Psoas muscle (tissue), 8 donors: ENCODE data around the gene STARD3. TPM values are rescaled to one million over a fixed set of nuclear protein-coding genes. Genes with fewer than 3 reads are reported as not detected.

ENCODE experiments used
- ATAC-seq, 4 donors: fragments of 200-7000 bp; cut with Tn5 transposase; one replicate each; pipeline ENCODE4 v1.9.1; 2020; ENCODE audit warnings: moderate library complexity in 3 of 4, mild to moderate bottlenecking in 2 of 4
- DNase-seq, 2 donors: peaks; one replicate each; pipeline ENCODE4 v3.0.0-alpha.2; 2020
- H3K27ac ChIP-seq: fragments of 200-600 bp; one replicate; pipeline ENCODE4 v1.8.0; 2022
- H3K27me3 ChIP-seq, 3 donors: fragments of 200-600 bp in 1 of 3; one replicate each; pipeline versions ENCODE4 v1.6.1 to v1.8.0; 2013 to 2022; ENCODE audit warnings: low read length in 2 of 3, mild to moderate bottlenecking in 2 of 3, moderate library complexity in 1 of 3; ENCODE audit not compliant: insufficient read depth in 3 of 3
- H3K36me3 ChIP-seq, 2 donors: fragments of 200-600 bp in 1 of 2; one replicate each; pipeline versions ENCODE4 v1.6.1 to v1.8.0; 2013 to 2022; ENCODE audit warnings: low read depth in 1 of 2, mild to moderate bottlenecking in 1 of 2, moderate library complexity in 1 of 2; ENCODE audit not compliant: insufficient read depth in 1 of 2
- H3K4me1 ChIP-seq: fragments of 200-600 bp; one replicate; pipeline ENCODE4 v1.8.0; 2022
- H3K4me3 ChIP-seq: fragments of 200-600 bp; one replicate; pipeline ENCODE4 v1.8.0; 2022; ENCODE audit warnings: mild to moderate bottlenecking
- H3K9me3 ChIP-seq: fragments of 200-600 bp; one replicate; pipeline ENCODE4 v1.8.0; 2022
- WGBS, 3 donors: extraction: QIAGEN DNeasy Blood & Tissue Kit; methylation state at CpG; one replicate each; pipeline versions ENCODE4 v1.1.6 to v1.1.7; 2013; 5-methylcytosine and 5-hydroxymethylcytosine counted together
- intact Hi-C, 2 donors: fragments of 100-400 bp; cut with DNase I; formaldehyde crosslinking; loops; one replicate each; pipeline versions ENCODE4 v1.11.0 to v1.14.2; 2022
- polyA plus RNA-seq, 3 donors: library from polyadenylated mRNA; stranded (reverse); fragments of 200-250 nt; gene quantifications; one replicate each; pipeline ENCODE4 v1.2.3, GENCODE V29; 2013
- total RNA-seq, 4 donors: library from RNA; stranded (reverse); fragmentation: NEBNext Ultra II Directional in 2 of 4; extraction: Animal tissue kit (Norgen Biotek cat#: 25700) in 2 of 4; gene quantifications; one replicate each; pipeline versions ENCODE4 v1.2.1 to v1.2.4, GENCODE V29; 2021 to 2023
- TF ChIP-seq, protein P1 (sequence below): fragments of 200-600 bp; IDR thresholded peaks from one replicate; pipeline ENCODE4 v1.8.0; 2022; ENCODE audit warnings: antibody characterized with exemption
- donor health status: healthy with polysubstance abuse.
- donor health status: DM: no; HTN: no; CAD: no; lungs with moderate emphysema.
- donor health status: Bipolar disorder and iron deficiency.
- donor health status: healthy.
- donor health status: DM: yes; HTN: yes; CAD: no.
- donor health status: DM: no; HTN: no; CAD: no.
- donor health status: DM: no; HTN: no; CAD: no.
- donor health status: DM: yes; HTN: yes; CAD: no.

STARD3 gene
- total and polyA plus RNA-seq, 7 donors = 22.5 to 62.8 (median 32.6) TPM

DNA sequence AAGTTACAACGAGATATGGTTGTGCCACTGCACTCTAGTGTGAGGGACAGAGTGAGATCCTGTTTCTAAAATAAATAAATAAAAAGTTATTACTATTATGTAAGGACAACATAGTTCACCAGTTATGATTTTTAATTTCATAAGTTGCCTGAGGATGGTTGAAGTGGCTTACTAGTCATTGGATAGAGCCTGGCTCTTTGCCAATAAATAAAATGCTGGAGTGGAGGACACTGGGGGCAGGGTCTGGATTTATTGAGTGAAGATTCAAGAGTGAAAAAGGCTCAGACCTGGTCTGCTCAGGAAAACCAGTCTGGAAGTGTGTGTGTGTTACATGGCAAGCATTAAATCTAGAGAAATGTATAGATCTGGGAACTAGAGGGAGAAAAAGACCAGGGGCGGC is 2.1 kb downstream of the STARD3 start:
- ATAC-seq (no peak), DNase-seq (no peak)
- no peak overlapping the region for H3K27ac ChIP-seq
- H3K9me3 ChIP-seq = no peaks in the 10 kb centered on the region
- H3K4me1 ChIP-seq = peaks cover 54% of the 10 kb centered on the region
- TF ChIP-seq, protein P1, sequence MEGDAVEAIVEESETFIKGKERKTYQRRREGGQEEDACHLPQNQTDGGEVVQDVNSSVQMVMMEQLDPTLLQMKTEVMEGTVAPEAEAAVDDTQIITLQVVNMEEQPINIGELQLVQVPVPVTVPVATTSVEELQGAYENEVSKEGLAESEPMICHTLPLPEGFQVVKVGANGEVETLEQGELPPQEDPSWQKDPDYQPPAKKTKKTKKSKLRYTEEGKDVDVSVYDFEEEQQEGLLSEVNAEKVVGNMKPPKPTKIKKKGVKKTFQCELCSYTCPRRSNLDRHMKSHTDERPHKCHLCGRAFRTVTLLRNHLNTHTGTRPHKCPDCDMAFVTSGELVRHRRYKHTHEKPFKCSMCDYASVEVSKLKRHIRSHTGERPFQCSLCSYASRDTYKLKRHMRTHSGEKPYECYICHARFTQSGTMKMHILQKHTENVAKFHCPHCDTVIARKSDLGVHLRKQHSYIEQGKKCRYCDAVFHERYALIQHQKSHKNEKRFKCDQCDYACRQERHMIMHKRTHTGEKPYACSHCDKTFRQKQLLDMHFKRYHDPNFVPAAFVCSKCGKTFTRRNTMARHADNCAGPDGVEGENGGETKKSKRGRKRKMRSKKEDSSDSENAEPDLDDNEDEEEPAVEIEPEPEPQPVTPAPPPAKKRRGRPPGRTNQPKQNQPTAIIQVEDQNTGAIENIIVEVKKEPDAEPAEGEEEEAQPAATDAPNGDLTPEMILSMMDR = no peak
- H3K4me3 ChIP-seq = no peak overlapping the region
- no peaks in the 10 kb centered on the region for H3K27me3 ChIP-seq
- H3K36me3 ChIP-seq = no peaks in the 10 kb centered on the region
- intact Hi-C loops = loop anchor here (2.0 to 5.0 kb wide), 2 partner anchors 20 to 33 kb away; no protein-coding TSS in a partner anchor
- 81 to 92% (median 88%) methylated on average over 2 of the region's 2 CpGs for WGBS, 3 donors

DNA sequence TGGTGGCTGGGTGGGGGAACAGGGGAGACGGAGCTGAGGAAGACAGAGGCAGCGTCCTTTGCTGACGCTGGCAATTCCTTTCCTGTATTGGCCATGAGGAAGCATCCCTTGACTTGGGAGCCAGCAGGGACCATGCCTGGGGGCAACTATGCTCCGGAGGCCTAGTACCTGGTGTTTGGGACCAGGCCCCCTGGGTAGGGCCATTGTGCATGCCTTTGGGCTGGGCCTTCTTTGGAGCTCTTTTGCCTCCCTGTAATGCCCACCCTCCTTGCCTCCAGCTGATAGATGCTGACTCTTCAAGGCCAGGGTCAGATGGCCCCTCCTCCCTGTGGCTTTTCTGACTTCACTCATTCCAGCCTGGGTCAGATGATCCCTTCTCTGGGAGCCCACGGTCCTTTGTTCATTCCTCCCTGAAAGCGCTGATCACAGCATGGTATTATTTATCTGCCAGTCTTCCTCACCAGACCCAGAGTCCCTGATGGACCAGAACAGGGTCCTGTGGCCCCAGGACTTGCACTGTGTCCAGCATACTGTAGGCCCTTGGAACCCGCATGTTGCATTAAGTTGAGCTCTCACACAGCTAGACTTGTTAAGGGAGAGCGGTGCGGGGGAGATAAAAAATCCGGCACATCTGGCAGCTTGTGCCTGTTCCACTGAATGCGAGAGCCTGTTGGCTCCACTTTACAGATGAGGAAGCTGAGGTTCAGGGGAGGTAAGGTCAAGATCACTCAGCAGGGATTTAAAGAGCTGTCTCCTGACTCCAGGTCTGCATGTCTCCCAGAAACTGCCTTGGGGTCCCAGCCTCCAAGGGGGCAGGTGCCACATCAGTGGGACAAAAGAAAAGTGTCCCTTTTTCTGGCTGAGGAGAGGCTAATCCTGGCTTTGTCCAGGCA is 2.9 kb downstream of the STARD3 start:
- no peak for DNase-seq
- intact Hi-C loops = loop anchor here (2.0 to 5.0 kb wide), 2 partner anchors 19 to 32 kb away; no protein-coding TSS in a partner anchor
- ATAC-seq = no peak
- Histone ChIP-seq H3K4me3 (no peak overlapping the region), H3K4me1 (peaks cover 54% of the 10 kb centered on the region), H3K27ac (no peak overlapping the region), H3K27me3 (no peaks in the 10 kb centered on the region), H3K9me3 (no peaks in the 10 kb centered on the region), H3K36me3 (no peaks in the 10 kb centered on the region)
- WGBS, 3 donors = 84 to 86% (median 85%) methylated on average over 11 of the region's 11 CpGs
- TF ChIP-seq, protein P1 = no peak

DNA sequence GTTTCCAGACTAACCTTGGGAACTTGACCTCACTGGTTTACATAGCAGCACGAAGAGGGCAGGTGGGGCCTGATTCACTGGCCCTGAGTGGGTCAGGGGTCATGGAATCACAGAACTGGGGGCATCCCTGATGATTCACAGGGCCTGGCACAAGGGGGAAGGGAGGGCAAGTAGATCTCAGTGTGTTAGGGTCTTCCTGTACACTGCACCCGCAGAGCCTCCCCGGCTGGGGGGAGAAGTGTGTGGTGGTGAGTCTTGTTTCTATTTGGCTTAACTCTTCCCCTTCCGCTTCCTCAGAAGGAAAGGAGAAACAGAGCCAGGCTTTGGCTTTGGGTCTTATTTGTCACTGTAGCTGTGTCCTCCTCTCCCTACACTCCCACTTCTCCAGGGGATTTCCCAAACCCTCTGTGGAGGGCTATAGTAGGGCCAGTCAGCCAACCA is 3.7 kb downstream of the STARD3 start:
- ATAC-seq (no peak), DNase-seq (no peak)
- Histone ChIP-seq H3K4me1 (peaks cover 54% of the 10 kb centered on the region), H3K36me3 (no peaks in the 10 kb centered on the region), H3K27ac (no peak overlapping the region), H3K27me3 (no peaks in the 10 kb centered on the region), H3K4me3 (no peak overlapping the region), H3K9me3 (no peaks in the 10 kb centered on the region)
- TF ChIP-seq, protein P1 = no peak
- intact Hi-C loops = no loop called here
- 40 to 61% (median 54%) methylated on average over 4 of the region's 4 CpGs for WGBS, 3 donors

DNA sequence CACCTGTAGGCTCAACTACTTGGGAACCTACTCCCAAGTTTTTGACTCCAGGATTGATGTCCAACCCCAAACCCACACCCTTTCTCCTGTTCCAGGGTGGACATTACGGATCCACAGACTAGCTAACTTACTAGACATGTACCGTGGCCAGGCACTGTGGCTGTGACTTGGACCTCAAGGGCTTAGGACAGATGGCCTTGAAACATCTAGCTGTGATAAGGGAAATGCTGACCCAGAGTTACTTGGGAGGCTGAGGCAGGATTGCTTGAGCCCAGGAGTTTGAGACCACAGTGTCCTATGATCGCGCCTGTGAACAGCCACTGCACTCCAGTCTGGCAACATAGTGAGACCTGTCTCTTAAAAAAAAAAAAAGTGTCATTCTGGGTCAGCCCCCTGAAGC is 4.2 kb downstream of the STARD3 start:
- DNase-seq (no peak), ATAC-seq (no peak)
- Histone ChIP-seq H3K4me3 (no peak overlapping the region), H3K9me3 (no peaks in the 10 kb centered on the region), H3K36me3 (no peaks in the 10 kb centered on the region), H3K4me1 (peaks cover 50% of the 10 kb centered on the region), H3K27ac (no peak overlapping the region), H3K27me3 (no peaks in the 10 kb centered on the region)
- WGBS, 3 donors = 89 to 96% (median 93%) methylated on average over 4 of the region's 4 CpGs
- TF ChIP-seq, protein P1 = no peak
- intact Hi-C loops = no loop called here
